Right forelimb (tissue), 1 donor: ENCODE data around the gene DAPL1.

Experiments
- DNase-seq: peaks from one replicate; pipeline ENCODE4 v3.0.0-alpha.2; 2018

Gene DAPL1

DNA sequence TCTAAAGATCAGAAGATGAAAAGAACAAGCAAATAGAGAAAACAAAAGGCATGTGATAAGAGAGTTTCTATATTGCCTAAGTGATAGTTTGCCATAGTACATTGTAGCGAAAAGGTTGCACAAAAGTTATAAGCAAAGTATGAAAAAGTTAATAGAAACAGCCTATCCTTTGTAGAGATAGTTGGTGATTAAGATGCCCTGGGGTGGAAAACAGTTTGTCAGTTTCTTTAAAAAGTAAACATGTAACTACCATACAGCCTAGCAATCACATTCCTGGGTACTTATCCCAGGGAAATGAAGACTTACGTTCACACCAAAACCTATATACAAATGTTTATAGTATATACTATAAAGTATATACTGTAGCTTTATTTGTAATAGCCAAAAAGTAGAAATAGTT is 16.9 kb upstream of the DAPL1 start:
- DNase-seq = no peak

DNA sequence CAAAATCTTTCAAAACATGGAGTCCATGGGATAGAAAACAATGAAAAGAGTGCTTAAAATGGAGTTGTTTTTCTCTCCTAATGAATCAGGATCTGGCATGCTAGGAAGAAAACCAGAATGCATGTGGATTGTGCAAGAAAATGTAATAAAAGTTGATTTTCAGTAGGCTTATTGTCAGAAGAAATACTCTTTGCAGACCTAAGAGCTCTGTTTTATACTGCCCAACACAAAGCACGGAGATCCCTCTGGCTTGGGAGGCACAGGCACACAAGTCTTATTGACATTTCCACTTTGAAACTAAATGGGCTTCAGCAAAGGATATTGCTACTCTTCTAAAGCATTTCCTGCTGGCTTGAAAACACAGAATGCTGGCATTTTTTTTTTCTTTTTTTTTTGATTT is 15.5 kb upstream of the DAPL1 start:
- DNase-seq = no peak

DNA sequence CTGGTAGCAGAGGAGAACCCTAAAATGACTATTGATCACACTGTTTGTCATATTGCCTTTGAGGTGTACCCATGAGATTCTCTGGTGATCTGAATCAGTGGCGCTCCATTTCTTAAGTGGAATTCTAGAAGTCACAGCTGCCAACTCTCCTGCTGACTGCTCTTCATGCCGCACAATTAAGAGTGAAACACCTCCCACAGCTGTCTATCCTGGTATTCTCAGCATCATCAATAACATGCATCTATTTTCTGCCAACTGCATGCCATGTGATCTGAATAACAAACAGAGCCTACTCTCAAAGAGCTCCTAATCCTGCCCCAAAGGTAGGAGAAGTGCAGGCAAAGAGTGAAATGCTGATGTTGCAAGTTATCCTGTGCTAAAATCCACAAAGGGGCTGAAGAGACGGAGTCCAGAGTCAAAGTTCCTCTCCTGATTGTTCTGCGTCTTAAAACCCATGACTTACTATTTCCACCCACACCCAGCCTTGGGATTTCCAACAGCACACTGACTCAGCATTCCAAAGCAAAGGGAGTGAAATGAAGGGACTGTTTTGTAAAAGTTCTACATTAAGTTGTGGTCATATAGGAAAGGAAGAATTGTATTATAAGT is 13.7 kb upstream of the DAPL1 start:
- no peak for DNase-seq

DNA sequence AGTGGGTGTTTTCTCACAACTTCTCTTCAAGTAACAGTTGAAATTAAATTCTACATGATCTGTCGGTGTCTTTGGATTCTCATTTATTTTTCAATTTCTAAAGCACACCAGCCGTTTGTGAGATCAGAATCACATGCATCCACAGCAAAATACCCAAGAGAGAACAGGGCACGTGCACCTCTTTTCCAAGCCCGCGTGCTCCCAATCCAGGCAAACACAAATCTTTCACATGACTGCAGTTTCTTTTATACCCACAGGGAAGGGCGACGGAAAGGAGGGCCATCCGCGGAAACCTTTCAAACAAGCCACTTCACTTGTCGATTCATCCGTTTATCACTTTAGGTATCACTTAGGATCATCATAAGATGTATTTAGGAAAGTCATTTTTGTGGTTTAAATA is 13.0 kb upstream of the DAPL1 start:
- DNase-seq = no peak

DNA sequence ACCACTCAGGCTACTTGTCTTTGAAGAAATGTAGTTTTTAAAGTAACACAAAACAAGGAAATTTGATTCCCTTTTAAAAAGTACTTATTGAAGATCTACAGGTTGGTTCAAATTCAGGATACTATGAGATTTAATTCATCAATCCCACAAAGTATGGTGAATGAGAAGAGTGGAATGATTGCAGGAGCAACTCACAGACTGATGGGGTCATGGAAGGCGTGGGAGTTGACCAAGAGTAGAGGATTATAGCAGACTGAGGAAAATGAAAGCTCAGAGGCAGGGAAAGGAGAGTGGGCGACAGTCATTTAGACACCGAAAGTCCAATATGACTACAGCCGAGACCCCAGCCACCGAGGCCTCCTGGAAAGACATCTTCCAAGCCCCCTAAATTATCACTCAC is 12.5 kb upstream of the DAPL1 start:
- DNase-seq = no peak

DNA sequence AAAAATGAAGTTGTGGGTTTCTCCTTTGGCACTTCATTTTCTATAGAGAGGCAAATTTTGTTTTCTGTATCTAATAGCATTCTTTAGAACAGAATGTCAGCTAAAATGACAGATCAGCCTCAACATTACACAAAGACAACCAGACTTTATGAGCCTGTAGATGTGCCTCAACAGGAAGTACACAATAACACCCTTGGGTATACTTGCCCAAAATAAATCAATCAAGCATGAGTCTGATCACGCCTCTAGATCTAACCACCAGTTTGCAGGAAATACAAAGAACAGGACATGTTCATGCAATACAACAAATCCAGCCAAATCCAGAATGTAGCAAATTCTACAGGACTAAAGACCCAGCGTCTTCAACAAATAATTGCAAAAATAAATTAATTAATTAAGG is 11.2 kb upstream of the DAPL1 start:
- DNase-seq = no peak

DNA sequence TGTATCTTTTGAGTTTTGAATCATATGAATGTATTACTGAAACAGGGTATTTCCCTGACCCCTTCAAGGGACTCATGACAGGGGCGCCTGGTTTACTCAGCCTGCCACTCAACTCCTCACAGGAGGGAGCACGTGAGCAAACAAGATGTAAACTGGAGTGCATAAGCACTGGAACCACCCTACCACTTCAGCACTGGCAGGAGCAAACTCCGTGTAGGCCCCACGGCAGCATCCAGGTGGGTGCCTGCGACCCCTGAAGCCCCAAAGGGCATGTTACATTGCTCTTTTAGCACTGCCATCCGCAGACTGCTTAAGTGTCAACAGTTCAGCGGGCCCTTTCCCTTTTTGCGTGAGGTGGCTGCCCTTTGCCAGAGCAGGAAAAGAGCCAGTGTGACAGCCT is 8.2 kb upstream of the DAPL1 start:
- DNase-seq = no peak

DNA sequence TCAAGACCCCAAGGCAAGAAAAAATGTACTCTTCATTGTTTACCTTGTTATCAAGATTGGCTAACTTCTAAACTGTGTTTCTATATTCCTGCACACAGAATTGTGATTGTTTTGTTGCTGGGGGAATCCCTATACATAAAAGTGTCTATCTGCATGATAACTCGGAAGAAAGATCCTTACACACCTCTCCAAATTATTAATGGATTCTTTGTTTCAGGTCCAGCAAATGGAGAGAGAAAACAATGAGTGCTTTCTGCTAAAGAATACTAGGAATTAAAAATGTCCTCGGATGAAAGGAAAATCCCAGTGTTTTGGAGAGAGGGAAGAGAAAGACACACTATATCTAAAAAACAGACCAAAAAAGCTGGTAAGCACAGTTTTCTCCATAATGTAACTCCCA is 6.2 kb upstream of the DAPL1 start:
- no peak for DNase-seq

DNA sequence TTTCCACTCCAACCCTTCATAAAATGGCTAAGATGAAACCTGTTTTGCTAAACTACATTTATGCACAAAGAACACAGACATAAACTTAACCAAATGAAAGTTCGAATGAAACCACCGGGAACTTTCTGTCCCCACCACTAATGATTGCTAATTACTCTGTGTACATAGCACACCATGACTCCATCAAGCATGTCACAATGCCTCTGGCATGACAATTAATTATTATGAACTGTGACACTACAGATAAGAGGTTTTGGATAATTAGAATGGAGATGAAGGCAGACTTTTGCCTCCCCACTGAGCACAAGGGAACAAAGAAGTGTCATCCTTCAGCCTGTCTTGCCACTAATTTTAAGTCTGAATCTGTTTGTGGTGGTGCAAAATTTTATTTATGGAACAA is 1.5 kb downstream of the DAPL1 start:
- no peak for DNase-seq

DNA sequence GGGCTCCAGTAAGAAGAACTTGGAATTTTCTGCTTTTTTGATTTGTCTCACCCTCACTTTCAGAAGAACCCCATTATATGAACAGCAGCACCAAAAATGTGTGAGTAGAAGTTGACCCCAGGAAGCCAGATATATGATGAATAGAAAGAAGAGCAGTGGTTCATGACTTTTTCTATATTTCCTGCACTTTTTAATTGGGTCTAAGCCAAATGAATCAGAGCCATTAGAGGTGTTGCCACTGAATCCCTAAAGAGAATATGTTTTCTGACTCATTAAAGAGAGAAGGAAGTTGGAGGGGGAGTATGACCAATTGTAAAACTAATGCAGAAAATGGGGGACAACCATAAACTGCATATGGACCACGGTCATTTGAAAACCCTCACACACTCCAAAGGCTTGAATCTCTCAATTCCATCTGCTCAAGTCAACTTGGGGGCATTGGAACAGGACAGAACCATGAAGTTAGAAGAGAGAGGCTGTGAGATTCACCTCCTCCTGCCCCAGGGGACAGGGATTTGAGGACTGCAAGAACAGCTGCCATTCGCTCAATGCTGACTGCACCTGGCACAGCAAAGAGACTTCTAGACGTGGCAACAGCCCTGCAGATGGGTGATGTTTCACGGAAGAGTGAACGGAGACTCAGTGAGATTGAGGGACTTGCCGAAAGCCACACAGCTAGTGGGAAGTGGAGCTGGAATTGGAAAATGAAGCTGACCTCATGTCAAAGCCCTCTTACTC is 3.0 kb downstream of the DAPL1 start:
- DNase-seq = no peak

DNA sequence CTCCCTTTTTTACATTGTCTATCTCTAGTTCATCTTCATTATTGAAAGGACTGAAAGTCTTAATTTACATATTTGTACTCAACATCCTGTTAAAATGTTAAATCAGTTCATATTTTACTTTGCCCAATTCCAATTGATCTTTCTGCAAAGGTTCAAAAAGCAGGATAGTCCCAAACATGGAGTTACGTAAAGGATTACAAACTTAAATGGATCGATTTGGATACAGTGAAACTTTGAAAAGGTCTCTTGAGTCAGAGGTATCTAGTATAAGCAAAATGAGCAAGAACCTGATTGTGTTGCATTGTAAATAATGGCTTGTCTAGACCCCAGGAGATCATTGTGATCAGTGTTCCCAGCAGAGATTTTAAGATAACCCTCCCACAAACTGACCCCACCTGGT is 4.1 kb downstream of the DAPL1 start:
- no peak for DNase-seq

DNA sequence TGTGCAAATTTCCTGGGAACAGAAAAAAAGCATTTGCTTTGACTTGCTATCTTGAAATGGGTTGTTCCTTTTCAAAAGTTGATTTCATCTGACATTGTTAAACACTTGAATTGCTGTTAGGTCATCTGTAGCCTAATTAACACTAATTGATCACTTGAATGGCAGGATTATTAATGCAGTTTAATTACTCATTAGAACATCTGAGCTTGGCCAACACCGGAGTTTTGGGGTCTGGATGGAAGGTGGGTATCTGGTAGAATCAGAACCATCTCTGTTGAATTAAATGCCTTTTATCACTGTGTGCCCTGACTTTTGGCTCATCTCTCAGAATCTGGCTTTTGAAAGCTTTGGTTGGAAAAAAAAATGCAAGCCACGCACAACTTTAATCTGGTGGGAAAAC is 8.4 kb downstream of the DAPL1 start:
- DNase-seq = no peak

DNA sequence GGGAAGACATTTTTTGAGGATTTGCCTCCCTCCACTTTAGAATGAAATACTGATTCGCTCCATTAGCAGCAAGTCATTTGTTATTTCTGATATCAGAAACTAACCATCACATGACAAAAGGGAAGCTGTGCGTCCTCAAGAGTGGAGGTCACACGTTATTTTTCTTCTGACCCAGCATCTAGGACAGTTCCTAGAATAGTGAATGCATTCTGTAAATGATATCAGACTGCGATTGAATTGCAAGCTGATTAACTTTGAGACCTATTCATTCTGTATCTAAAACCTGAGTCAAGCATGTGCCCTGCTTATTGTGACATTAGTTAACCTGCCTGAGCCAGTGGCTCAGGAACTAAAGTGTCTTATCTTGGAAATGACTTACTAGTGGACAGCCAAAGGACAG is 10.1 kb downstream of the DAPL1 start:
- DNase-seq = no peak

DNA sequence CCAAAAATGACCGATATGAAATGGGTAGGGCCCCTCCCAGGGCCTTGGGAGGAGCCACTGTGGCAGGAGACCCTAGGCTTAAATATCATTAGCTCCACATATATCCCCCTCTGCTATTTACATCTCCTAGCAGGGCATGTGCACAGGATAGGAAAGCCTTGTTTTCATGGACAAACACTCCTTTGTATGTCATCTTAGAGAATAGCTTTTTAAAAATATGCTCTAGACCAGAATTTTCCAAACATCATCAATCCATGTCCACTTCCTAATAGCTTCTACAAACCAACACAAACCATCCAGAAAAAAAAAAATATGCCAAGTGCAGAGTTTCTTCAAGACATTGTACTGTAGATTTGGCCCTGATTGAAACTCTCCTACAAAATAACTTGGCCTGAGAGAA is 10.8 kb downstream of the DAPL1 start:
- DNase-seq = no peak

DNA sequence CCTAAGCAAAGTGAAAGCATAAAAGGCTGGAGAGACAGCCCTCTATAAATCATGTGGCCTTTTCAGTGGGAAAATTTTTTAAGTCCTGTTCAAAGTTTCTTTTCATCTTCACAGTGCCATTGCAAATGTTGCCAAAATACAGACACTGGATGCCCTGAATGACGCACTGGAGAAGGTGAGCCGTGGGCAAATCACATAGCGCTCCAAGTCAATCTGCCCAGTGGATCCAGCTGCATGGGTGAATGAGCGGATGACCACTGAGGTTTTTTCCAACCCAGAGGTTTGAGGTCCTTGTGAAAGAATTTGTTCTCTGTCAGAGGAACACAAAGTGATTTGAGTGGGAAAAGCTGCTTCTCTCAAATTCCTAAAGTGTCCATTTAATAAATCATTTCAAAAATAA is 11.8 kb downstream of the DAPL1 start:
- no peak for DNase-seq

DNA sequence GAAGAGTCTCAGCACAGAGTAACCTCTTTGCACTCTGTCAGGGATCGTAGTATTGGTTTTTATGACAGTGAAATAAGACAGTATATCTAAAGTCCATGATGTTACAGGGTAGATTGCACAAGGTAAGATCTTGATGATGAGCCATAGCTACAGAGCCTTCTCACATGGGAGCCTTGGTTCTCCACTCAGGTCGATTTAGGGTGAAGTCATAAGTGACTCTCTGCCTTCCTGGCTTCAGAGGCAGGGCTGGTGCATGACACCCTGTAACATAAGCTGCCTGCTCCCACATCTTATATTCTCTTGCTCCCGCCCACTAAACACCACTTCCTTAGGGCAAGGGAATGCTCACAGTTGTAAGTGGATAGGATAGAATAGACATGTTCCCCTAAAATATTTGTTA is 13.3 kb downstream of the DAPL1 start:
- DNase-seq = no peak

DNA sequence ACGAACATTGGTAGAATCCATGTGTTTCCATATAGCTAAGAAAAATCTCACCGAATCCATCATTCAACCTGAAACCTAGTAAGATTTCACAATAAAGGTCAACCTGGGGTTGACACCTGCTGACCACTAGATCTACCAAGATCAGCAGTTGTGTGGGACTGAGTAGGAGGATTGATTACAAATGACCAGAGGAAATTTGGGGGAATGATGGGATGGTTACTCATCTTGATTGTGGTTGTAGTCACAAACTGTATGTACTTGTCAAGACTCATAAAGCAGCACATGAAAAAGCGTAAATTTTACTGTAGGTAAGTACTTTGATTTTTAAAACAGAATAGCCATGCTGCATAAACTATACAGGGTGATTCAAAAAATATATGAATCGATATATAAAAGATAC is 14.7 kb downstream of the DAPL1 start:
- DNase-seq = no peak

DNA sequence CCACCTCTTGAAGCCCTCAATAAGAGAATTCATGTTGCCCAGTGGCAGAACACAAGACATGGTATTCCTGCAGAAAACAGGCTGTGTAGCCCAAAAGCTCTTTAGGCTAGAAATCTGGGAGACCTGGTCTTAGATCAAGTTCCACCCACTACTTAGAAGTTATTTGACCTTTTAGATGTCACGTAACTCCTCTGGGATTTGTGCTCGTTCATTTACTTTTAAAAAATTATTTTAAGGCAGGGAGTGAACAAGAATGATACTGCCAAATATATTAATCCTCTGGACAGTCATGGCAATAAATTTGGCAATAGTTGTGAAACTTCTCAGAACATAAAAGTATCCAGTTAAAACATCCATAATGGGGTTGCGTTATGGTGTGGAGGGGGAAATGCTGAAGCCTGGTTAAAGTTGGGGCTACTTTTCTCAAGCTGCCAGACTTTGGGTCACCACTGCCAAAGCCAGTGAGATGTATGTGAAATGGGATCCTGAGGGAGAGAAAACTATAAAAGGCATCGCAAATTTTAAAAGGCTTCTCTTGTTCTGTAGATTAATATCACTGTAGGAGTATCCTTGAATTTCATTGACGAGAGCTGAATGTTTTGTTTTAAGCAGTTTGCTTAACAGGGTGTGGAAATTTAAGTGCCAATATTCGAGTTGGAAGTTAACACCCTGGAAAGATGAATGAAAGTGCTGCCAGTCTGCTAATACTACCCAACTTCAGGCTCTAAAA is 15.8 kb downstream of the DAPL1 start:
- DNase-seq = no peak

DNA sequence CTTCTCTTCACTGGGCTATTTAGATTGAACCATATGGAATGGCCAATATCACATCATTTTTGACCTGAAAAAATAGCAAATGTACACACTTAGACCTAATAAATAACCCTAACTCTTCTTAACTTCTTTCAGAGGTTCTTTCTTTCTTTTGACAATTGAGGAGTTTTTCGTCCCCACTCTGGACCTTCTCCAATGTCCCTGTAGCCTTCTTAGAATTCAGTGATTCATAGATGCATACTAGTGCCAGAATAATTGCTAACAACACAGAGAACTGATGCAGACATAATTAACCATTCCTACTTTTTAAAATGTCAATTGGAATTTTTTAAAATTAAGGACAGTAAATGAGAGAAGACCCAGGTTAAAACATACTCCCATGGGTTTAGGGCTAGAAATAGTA is 20.0 kb downstream of the DAPL1 start:
- no peak for DNase-seq

DNA sequence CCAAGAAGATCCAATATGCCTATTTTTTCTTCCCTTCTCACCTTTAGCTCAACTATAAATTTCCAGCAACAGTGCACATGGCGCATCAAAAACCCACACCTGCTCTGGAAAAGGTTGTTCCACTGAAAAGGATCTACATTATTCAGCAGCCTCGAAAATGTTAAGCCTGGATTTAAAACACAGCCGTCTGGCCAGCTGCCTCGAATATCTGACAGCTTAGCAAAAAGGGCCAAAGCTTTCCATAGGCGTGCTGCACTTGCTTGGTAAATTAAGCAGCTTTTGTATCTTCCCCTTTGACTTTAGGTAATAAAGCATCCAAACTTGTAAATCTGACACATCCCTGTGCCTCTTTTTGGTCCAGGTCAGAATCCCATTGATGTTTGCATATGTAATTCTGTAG is 20.5 kb downstream of the DAPL1 start:
- no peak for DNase-seq

DNA sequence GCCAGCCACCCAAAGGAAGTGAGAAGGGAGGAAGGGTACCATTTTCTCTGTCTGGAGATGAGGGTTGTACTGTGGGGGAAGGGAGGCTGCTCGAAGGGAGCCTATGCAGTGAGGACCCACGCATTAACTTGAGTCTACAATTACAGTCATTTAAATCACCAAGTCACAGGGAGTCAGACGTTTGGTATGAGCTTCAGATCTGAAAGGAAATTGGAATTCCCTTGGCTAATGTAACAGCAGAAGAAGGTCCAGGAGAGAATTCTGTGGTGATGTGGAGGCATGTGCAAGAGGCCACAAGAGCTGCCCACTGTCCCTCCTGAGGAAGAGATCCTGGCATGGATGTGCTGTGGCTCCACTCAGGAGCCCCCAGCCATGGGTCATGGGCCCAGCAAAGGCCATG is 22.5 kb downstream of the DAPL1 start:
- no peak for DNase-seq

DNA sequence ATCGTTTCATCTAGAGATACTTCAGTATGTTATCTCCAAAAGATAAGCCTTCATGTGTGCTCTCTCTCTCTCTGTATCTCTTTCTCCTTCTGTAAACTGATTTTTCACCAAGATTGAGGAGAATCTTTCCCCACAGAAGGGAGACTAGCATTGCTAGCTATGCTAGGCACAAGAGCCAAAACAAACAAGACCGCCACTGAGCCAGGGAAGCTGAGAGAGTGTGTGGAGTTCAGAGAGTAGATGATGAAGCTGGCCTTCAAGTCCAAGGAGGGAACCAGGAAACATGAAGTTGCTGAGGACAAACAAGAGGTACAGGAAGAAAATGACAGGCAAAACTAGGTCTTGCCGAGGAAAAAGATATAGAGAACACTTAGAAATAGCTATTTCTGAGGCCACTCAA is 23.4 kb downstream of the DAPL1 start:
- no peak for DNase-seq

DNA sequence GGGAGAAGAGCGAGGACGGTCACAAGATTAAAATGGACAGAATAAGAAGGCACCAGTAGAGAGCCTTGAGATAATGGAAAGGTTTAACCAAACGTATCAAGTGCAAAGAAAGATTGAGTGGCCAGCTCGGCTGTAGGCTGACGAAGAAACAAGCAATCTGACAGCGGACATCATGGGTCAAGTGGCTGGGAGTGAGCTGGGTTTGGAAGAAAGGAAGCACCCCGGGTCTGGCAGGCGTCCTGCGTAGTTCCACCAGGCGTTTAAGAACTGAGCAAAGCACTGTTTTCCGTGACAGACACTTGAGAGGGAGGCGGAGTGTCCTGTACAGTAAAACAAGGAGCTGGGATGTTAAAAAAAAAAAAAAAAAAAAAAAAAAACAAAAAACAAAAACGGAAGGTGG is 27.1 kb downstream of the DAPL1 start:
- DNase-seq = no peak

DNA sequence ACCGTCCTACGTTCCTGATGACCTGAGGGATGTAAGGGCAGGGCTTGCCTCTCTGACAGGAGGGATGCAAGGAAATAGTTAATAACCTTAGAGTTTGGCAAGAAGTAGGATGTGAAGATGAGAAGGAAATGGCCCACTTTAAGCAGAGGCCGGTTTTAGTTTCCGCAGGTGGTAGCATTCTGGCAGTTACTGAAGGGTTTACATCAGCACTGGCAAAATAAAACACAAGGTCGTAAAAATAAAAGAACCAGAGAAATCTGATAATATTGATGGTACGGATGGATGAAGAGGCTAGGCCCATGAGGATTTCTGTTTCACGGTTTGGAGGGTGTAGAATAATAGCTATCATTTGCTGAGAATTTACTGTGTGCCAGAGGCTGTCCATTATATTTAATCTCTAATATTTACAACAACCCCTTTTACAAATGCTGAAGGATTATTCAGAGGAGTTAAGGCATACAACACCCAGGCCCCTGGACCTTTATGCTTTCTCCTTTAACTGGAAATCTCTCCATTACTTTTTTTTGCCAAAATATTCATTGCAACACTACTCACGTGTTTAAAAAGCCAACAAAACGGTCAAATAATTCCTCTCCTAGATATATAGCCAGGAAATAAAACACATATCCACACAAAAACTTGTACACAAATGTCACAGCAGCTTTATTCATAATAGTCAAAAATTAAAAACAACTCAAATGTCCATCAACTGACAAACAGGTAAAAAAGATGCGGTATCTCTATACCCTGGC is 28.5 kb downstream of the DAPL1 start:
- DNase-seq = no peak
